ENCODE data around the gene HIVEP3.

The HIVEP3 gene

DNA sequence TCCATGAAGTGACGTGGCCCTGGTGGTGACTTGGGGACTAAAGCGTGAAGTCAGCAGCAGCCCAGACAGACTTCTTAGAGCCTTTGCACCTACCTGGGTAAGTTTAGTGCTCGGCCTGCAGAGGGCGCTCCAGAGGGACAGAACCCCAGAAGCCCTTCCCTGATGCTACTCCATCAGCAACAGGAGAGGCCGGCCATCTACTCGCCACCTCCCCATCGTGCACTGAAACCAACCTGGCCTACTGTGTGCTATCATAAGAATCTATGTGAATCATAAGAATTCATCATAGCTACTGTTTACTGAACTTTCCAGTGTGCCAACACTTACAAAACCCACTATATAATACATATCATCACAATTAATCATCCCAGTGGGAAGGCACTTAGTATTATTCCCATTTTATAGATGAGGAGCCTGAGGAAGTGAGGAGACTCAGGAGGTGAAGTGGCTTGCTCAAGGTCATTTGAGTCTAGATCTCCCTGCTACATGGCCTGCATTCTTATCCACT is 426.3 kb downstream of the HIVEP3 start:
- peaks cover 23% of the 10 kb centered on the region for H3K4me1 ChIP-seq (ENCODE audit: insufficient read depth, low read length)
- no peaks in the 10 kb centered on the region for H3K36me3 ChIP-seq (ENCODE audit: insufficient read depth, low read length)
- H3K9me3 ChIP-seq (ENCODE audit: control insufficient read depth, insufficient read depth, low read length): no peaks in the 10 kb centered on the region
- H3K9ac ChIP-seq (ENCODE audit: low read depth, low read length): no peak overlapping the region

DNA sequence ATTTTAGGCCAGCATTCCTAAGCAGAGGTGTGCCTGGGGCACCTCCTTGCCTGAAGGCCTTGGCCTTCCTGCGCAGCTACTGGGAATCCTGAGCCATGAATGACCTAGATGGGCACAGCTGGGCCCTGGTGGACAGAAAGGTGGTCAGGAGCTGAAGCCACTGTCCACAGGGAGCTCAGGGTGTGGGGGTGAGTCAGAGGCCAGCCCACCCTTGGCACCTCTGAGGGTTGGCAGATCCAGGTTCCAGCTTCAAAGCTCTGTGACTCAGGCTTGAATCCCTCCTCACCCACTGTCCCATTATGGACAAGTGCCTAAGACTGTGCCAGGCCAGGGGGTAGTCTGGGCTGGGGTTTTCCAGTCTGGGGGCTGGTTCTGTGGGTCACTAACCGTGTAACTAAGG is 427.8 kb downstream of the HIVEP3 start:
- Histone ChIP-seq H3K9me3 (ENCODE audit: control insufficient read depth, insufficient read depth, low read length) (no peaks in the 10 kb centered on the region), H3K4me1 (ENCODE audit: insufficient read depth, low read length) (peaks cover 22% of the 10 kb centered on the region), H3K36me3 (ENCODE audit: insufficient read depth, low read length) (no peaks in the 10 kb centered on the region), H3K9ac (ENCODE audit: low read depth, low read length) (no peak overlapping the region)

DNA sequence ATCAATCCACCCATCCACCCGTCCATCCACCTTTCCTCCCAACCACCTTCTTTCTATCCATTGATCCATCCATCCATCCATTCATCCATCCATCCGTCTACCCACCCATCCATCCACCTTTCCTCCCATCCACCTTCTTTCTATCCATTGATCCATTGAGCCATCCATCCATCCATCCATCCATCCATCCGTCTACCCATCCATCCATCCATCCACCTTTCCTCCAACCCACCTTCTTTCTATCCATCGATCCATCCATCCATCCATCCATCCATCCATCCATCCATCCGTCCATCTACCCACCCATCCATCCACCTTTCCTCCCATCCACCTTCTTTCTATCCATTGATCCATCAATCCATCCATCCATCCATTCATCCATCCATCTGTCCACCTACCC is 429.2 kb downstream of the HIVEP3 start:
- no peaks in the 10 kb centered on the region for H3K36me3 ChIP-seq (ENCODE audit: insufficient read depth, low read length)
- H3K9ac ChIP-seq (ENCODE audit: low read depth, low read length): no peak overlapping the region
- no peaks in the 10 kb centered on the region for H3K9me3 ChIP-seq (ENCODE audit: control insufficient read depth, insufficient read depth, low read length)
- peaks cover 22% of the 10 kb centered on the region for H3K4me1 ChIP-seq (ENCODE audit: insufficient read depth, low read length)

DNA sequence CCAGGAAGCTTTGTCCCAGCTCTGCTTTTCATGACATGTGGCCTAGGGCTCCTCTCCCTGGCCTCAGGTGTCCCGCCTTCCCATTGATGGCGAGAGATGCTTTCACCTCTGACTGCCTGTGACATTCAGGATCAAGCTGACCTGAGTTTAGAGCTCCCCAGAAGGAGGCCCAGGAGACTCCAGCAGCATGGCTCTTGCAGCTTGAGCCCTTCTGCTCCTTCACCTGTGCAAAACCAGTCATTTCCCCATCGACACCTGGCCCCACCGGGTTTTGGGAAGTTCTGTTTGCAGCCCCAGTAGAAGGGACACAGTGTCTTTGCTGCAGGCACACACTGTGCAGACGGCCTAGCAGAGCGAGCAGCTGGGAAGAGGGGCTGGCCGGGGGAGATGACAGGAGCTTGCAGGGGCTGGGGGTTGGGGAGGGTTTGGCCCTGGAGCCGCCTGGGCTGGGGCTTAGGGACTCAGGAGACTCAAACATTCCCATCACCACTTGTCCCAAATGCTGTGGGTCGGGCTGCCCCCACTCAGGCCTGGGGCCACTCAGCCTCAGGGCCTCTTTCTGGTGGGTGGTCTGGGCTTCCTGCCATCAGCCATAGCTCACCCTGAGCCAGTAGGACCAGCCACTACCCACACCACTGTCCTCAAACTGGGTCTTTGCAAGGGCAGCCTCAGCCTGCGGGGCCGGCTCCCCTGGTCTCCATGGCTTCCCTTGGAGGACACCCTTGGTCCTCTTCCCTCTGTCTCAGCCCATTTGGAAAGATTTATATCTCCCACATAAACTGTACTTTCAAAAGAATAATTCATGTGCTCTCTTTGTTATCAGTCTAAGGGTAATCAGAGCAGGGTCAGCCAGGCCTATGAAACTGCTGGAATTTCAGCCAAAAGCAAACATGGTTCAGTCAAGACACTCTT is 430.4 kb downstream of the HIVEP3 start:
- Histone ChIP-seq H3K4me1 (ENCODE audit: insufficient read depth, low read length) (peaks cover 24% of the 10 kb centered on the region), H3K36me3 (ENCODE audit: insufficient read depth, low read length) (no peaks in the 10 kb centered on the region), H3K9ac (ENCODE audit: low read depth, low read length) (no peak overlapping the region), H3K9me3 (ENCODE audit: control insufficient read depth, insufficient read depth, low read length) (no peaks in the 10 kb centered on the region)

DNA sequence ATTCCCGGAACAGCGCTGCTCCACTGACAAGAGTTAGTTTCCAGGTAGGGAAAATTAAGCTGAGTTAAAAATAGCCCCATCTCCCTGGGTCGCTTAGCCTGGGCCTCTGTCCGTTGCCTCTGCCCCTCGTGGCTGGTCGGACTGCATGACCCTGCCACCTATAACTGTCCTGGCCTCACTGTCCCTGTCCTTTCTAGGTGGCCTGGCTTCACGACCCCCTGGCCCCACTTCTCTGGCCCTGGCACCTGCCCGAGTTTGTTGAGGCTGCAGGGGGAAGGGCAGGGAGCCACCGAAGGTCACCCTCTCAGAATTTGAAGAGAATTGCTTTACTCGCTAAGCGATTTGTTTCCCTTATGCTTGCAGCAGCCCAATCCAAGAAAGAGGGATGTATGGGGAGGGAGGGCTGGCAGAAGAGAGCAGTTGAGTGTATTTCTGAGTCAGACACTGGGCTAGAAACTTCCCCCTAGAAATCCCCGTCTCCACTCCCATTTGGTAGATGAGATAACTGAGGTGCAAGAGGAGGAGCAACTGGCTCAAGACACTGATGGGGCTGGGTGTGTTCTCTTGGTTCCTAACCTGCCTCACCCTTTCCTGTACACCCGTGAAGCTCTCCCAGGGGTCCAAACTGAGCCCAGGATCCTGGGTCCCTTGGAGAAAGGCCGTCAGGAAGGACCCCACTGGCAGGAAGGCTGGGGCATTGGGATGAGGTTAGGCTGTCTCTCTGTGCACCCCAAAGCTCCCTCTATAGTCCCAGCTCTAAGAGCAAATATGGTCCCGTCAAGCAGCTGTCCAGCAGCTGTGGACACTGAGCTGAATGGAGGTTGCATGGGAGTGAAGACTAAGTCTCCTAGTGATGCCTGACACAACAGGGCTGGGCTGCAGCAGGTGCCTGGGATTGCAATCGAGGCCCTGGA is 431.3 kb downstream of the HIVEP3 start:
- peaks cover 30% of the 10 kb centered on the region for H3K4me1 ChIP-seq (ENCODE audit: insufficient read depth, low read length)
- H3K9ac ChIP-seq (ENCODE audit: low read depth, low read length): peak overlapping the region; percentile 36
- no peaks in the 10 kb centered on the region for H3K9me3 ChIP-seq (ENCODE audit: control insufficient read depth, insufficient read depth, low read length)
- no peaks in the 10 kb centered on the region for H3K36me3 ChIP-seq (ENCODE audit: insufficient read depth, low read length)

DNA sequence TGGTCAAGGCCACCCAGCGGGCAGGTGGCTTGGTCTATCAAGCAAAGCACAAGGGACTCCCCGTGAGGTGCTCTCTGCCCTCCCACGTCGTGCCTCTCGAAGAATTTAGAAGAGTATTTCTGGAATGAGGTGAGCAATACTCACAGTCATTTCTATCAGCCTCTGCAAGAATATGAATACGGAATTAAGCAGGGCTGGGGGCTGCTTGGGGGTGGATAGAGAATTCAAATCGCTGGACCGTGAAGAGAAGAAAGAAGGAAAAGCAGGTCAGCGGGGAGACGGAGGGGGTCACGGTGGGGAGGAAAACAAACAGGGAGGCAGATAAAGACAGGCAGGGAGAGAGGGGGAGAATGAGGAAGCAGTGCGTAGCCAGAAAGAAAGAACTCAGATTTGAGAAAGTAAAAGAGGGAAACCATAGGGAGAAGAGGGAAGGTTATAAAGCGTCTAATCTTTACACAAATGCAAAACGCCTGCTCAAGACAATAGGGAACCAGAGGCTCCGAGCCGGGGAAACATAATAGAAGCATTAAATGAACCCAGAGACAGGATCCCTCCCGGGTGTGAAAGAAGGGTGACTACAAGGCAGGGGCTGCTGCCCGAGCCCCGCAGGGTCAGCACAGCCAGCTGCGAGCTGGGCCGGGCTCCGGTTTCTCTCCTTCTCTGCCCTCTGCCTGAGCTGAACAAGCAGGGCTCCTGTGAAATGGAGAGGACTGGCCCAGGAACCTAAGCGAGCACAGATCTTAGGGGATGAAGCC is 432.2 kb downstream of the HIVEP3 start:
- no peaks in the 10 kb centered on the region for H3K36me3 ChIP-seq (ENCODE audit: insufficient read depth, low read length)
- H3K9ac ChIP-seq (ENCODE audit: low read depth, low read length): peak overlapping the region; percentile 36
- no peaks in the 10 kb centered on the region for H3K9me3 ChIP-seq (ENCODE audit: control insufficient read depth, insufficient read depth, low read length)
- peaks cover 30% of the 10 kb centered on the region for H3K4me1 ChIP-seq (ENCODE audit: insufficient read depth, low read length)

DNA sequence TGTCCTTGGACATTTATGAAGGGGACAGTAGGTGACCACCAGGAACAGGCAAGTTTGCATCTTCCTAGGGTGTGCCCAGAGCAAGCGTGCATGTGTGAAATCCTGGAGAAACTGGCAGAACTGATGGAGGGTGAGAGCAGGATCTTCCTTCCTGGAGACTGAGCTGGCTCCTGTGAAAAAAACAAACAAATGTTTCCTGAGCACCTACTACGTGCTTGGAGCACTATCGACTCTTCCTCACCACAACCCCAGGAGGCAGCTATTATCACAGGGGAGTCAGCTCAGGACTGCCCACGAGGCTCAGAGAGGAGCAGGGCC is 432.7 kb downstream of the HIVEP3 start:
- Histone ChIP-seq H3K4me1 (ENCODE audit: insufficient read depth, low read length) (peaks cover 30% of the 10 kb centered on the region), H3K9ac (ENCODE audit: low read depth, low read length) (no peak overlapping the region), H3K9me3 (ENCODE audit: control insufficient read depth, insufficient read depth, low read length) (no peaks in the 10 kb centered on the region), H3K36me3 (ENCODE audit: insufficient read depth, low read length) (no peaks in the 10 kb centered on the region)

DNA sequence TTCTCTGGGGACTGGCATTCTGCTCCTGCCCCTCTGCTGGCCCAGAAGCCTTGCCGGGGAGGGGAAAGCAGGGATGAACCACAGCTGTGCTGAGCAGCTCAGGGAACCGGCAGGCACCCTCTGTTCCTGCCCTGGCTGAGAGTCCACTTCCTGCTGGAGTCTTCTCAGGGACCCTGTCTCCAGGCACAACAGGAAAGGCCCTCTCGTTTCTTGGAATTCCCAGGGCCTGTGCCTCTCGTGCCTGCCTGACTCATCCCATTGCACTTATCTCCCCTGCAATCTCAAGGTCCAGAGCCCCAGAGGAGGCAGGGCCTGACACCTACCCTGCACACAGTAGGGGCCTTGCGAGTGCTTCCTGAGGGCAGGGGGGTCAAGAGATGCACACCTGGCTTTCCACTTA is 433.1 kb downstream of the HIVEP3 start:
- no peaks in the 10 kb centered on the region for H3K9me3 ChIP-seq (ENCODE audit: control insufficient read depth, insufficient read depth, low read length)
- H3K9ac ChIP-seq (ENCODE audit: low read depth, low read length): no peak overlapping the region
- no peaks in the 10 kb centered on the region for H3K36me3 ChIP-seq (ENCODE audit: insufficient read depth, low read length)
- peaks cover 30% of the 10 kb centered on the region for H3K4me1 ChIP-seq (ENCODE audit: insufficient read depth, low read length)

DNA sequence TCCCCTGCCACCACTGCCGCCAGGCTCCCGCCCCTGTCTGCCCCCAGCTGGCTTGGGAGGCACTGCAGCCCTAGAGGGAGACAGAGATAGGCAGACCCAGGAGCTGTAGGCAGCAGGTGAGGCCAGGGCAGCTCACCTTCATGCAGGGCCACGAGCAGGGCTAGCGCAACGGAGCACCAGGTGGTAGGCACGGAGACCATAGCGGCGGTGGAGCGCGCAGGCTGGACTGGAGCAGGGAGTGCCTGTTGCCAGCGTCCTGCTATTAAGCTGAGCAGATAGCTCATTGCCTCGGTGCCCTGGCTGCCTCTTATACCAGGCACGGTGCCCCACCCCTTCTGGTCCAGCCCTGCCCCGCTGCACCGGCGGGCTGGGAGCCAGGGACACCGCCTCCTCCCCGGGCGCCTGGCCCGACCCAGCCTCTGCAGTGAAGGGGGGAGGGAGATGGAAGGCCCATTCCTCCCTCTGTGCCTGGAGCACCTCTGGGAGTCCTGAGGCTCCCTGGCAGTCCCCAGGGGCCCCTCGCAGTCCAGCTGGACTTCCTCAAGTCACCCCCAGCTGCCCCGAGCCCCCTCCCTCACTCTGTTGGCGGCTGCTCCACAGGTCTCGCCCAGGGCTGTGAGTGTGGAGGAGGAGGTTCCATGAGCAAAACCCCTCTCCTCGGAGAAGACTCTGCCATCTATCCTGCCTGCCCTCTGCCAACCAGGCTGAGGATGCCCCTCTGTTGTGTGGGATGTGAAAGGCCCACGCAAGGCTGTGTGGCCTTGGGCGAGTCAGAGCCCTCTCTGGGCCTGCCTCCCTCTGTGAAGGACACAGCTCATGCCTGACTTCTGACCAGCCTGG is 434.1 kb downstream of the HIVEP3 start, which contains the start of gene EDN2:
TSS of gene EDN2 (minus strand) at position 282 of the 840 bp plus-strand sequence. CDS start at position 200, 82 bp downstream.
- no peaks in the 10 kb centered on the region for H3K36me3 ChIP-seq (ENCODE audit: insufficient read depth, low read length)
- H3K9me3 ChIP-seq (ENCODE audit: control insufficient read depth, insufficient read depth, low read length): no peaks in the 10 kb centered on the region
- H3K4me1 ChIP-seq (ENCODE audit: insufficient read depth, low read length): peaks cover 30% of the 10 kb centered on the region
- no peak within 1 kb of the TSS for H3K9ac ChIP-seq (ENCODE audit: low read depth, low read length)

DNA sequence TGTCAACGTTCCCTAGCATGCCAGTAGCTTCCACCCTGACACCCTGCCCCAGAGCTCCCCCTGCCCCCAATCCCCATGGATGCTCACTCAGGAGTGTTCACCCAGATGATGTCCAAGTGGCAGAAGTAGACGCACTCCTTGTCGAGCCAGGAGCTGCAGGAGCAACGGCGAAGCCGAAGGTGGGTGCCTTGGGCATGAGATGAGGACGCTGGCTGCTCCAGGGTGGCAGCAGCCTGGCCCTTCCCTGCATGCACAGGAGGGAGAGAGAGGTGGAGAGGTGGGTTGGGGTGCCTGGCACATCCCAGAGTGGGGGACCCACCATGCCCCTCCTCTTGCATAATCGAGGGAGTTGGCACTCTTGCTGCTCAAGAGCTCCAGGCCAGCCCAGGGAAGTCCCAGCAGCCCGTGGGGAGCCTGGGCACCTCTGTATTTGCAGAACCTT is 434.7 kb downstream of the HIVEP3 start:
- Histone ChIP-seq H3K4me1 (ENCODE audit: insufficient read depth, low read length) (peaks cover 30% of the 10 kb centered on the region), H3K9me3 (ENCODE audit: control insufficient read depth, insufficient read depth, low read length) (no peaks in the 10 kb centered on the region), H3K36me3 (ENCODE audit: insufficient read depth, low read length) (no peaks in the 10 kb centered on the region), H3K9ac (ENCODE audit: low read depth, low read length) (no peak overlapping the region)

DNA sequence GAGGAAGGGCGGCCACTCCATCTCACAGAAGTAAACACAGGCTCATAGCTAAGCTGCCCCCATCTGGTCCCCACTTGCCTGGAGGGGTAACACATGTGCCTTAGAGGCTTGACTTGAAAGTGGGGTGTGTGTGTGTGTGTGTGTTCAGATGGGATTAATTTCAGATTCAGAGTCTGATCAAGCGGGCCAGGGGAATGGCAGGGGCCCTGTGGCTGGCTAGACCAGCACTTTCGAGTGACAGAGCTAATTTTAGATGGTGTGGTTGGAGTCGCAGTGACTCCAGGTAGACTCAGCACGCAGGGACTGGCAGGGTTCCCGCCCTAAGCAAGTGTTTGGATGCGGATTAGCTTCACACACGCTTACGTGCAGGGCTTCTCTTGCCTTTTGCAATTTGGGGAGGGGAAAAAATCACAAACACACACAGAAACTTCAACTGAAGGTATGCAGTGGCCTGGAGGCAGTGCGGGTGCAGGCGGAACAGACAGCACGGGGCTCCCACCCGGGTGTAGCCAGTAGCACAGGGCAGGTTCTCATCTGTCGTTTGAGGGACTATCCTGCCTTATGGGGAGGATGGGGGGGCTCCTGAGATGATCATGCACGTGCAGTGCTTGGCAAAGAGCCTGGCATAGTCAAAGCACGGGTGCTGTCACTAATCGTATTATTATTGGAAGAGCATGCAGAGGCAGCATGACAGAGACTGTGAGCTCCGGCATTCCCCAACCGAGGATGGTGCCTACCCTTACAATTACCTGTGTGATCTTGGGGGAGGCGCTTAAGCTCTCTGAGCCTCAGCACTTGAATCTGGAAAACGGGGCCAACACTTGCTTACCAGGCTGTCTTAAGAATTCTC is 435.5 kb downstream of the HIVEP3 start:
- no peaks in the 10 kb centered on the region for H3K9me3 ChIP-seq (ENCODE audit: control insufficient read depth, insufficient read depth, low read length)
- H3K36me3 ChIP-seq (ENCODE audit: insufficient read depth, low read length): no peaks in the 10 kb centered on the region
- no peak overlapping the region for H3K9ac ChIP-seq (ENCODE audit: low read depth, low read length)
- H3K4me1 ChIP-seq (ENCODE audit: insufficient read depth, low read length): peaks cover 30% of the 10 kb centered on the region

DNA sequence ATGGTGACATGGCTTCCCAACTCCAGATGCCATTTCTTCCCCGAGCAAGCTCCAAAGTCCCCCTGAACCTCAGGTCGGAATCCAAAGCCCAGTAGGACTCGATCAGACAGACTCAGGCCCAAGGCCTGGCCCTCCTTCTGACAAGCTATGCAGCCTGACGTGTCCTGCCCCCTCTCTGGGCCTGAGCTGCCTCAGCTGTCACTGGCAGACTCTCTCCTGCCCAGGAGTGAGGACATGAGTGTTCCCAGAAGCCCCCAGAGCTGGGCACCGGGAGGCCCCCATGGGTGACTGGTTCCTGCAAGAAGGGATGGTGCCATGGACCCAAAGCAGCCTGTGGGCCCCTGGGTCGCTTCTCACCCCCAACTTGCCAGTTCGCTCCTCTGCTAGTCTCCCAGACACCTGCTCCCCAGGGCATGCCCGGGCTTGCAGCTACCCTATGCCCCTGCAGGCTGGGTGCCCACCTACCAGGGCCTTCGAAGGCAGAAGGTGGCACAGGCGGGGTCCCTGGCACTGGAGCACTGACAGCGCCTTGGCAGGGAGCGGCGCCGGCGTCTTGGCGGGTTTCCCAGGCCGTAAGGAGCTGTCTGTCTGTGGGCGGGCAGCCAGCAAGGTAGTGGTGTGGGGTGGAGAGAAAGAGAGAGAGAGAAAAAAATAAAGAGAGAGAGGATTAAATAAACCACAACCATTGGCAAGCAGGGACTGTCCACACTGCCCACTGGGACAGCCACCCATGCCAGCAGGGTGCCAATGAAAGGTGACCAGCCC is 436.5 kb downstream of the HIVEP3 start:
- Histone ChIP-seq H3K9ac (ENCODE audit: low read depth, low read length) (no peak overlapping the region), H3K4me1 (ENCODE audit: insufficient read depth, low read length) (peaks cover 23% of the 10 kb centered on the region), H3K36me3 (ENCODE audit: insufficient read depth, low read length) (no peaks in the 10 kb centered on the region), H3K9me3 (ENCODE audit: control insufficient read depth, insufficient read depth, low read length) (no peaks in the 10 kb centered on the region)
